Fibroblast of lung (primary cell): Measurements from ENCODE around the gene NEK1.

Experiments used
- CTCF ChIP-seq, 2 donors: IDR thresholded peaks in 1 of 2; conservative IDR thresholded peaks in 1 of 2; 1 replicate in 1 of 2; 2 replicates in 1 of 2; pipeline ENCODE4 v1.5.1; 2011 to 2012; ENCODE audit warnings: low read length in 2 of 2, control low read depth in 1 of 2, inconsistent platforms in 1 of 2, low read depth in 1 of 2, mild to moderate bottlenecking in 1 of 2
- EZH2 ChIP-seq: IDR thresholded peaks from 2 replicates; pipeline ENCODE4 v1.5.1; 2012; ENCODE audit warnings: low read length, control low read depth, mild to moderate bottlenecking; ENCODE audit errors: missing control alignments

- TF ChIP-seq CTCF (conservative IDR thresholded peaks at IDR 0.05 in 1 of 2, IDR thresholded peaks at IDR 0.05 in 1 of 2; ENCODE audit: low read depth in 1 of 2, low read length in 2 of 2) (no peak), EZH2 (no peak)
These were observed 194.6 kb downstream of the NEK1 start for GRCh38 chr4:169417629-169418282.
